Measurements from ENCODE around the gene ACTN4.

- TF ChIP-seq CTCF (IDR thresholded peaks at IDR 0.05) (no peak), USF2 (CRISPR knock-in tag; IDR thresholded peaks at IDR 0.05) (no peak), NFYB (CRISPR knock-in tag; conservative IDR thresholded peaks at IDR 0.05; ENCODE audit: low read depth) (no peak), CREB1 (CRISPR knock-in tag; IDR thresholded peaks at IDR 0.05) (no peak), ZBTB43 (CRISPR knock-in tag; IDR thresholded peaks at IDR 0.05) (no peak), SP1 (CRISPR knock-in tag; conservative IDR thresholded peaks at IDR 0.05) (no peak), AFF4 (CRISPR knock-in tag; IDR thresholded peaks at IDR 0.05; ENCODE audit: borderline replicate concordance) (no peak), TEAD4 (CRISPR knock-in tag; IDR thresholded peaks at IDR 0.05) (no peak), ERG (CRISPR knock-in tag; IDR thresholded peaks at IDR 0.05) (no peak), JUN (CRISPR knock-in tag; IDR thresholded peaks at IDR 0.05) (no peak), ZNF512 (CRISPR knock-in tag; IDR thresholded peaks at IDR 0.05; ENCODE audit: borderline replicate concordance) (no peak), NR2C2 (CRISPR knock-in tag; IDR thresholded peaks at IDR 0.05) (no peak), IRF2 (CRISPR knock-in tag; IDR thresholded peaks at IDR 0.05; ENCODE audit: borderline replicate concordance, low read depth) (no peak), ETV6 (CRISPR knock-in tag; IDR thresholded peaks at IDR 0.05) (no peak)
Observed at GRCh38 chr19:38703509-38703908, 56.1 kb downstream of the ACTN4 start.
